Aorta (tissue), 5 donors: ENCODE data around the gene TNPO2. TPM values are rescaled to one million over a fixed set of nuclear protein-coding genes. Genes with fewer than 3 reads are reported as not detected.

Experiments used
- ATAC-seq: fragments of 200-7000 bp; cut with Tn5 transposase; one replicate; pipeline ENCODE4 v1.9.1; 2022; ENCODE audit warnings: moderate library complexity; ENCODE audit not compliant: low FRiP score
- DNase-seq, 2 donors: peaks; one replicate each; pipeline ENCODE4 v3.0.0-alpha.2; 2020
- H3K27ac ChIP-seq, 2 donors: one replicate each; pipeline ENCODE4 v1.5.1; 2013; ENCODE audit warnings: low read length in 2 of 2, mild to moderate bottlenecking in 2 of 2, moderate library complexity in 2 of 2, control low read depth in 1 of 2, inconsistent platforms in 1 of 2, low read depth in 1 of 2
- H3K27me3 ChIP-seq, 2 donors: one replicate each; pipeline ENCODE4 v1.6.1; 2013; ENCODE audit warnings: control low read depth in 1 of 2, low read length in 1 of 2, mild to moderate bottlenecking in 1 of 2, moderate library complexity in 1 of 2; ENCODE audit not compliant: insufficient read depth in 2 of 2, control insufficient read depth in 1 of 2
- H3K36me3 ChIP-seq, 2 donors: one replicate each; pipeline ENCODE4 v1.6.1; 2013; ENCODE audit warnings: control low read depth in 1 of 2, low read length in 1 of 2, mild to moderate bottlenecking in 1 of 2; ENCODE audit not compliant: insufficient read depth in 2 of 2, control insufficient read depth in 1 of 2
- H3K4me1 ChIP-seq, 2 donors: one replicate each; pipeline ENCODE4 v1.6.1; 2013; ENCODE audit warnings: low read length in 2 of 2, control low read depth in 1 of 2, mild to moderate bottlenecking in 1 of 2, moderate library complexity in 1 of 2; ENCODE audit not compliant: insufficient read depth in 2 of 2, control insufficient read depth in 1 of 2
- H3K4me3 ChIP-seq, 2 donors: one replicate each; pipeline ENCODE4 v1.5.1; 2013; ENCODE audit warnings: low read length in 2 of 2, control low read depth in 1 of 2, mild to moderate bottlenecking in 1 of 2
- H3K9me3 ChIP-seq: one replicate; pipeline ENCODE4 v1.6.1; 2013; ENCODE audit warnings: mild to moderate bottlenecking, low read length; ENCODE audit not compliant: control insufficient read depth
- WGBS, 2 donors: extraction: QIAGEN DNeasy Blood & Tissue Kit; methylation state at CpG; one replicate each; pipeline ENCODE4 v1.1.7; 2013; 5-methylcytosine and 5-hydroxymethylcytosine counted together
- intact Hi-C, 2 donors: fragments of 100-400 bp; cut with DNase I; formaldehyde crosslinking; loops; one replicate each; pipeline versions ENCODE4 v1.14.2 to v1.15.0; 2022
- long read RNA-seq, 2 donors: library from polyadenylated mRNA; unstranded; transcript quantifications; one replicate each; pipeline ENCODE4 v2.0.0, GENCODE V29; 2020 to 2021
- polyA plus RNA-seq, 2 donors: library from polyadenylated mRNA; stranded (reverse); fragments of 200-250 nt; gene quantifications; one replicate each; pipeline ENCODE4 v1.2.3, GENCODE V29; 2013
- total RNA-seq, 2 donors: library from RNA; stranded (reverse); fragmentation: NEBNext Ultra II Directional; extraction: Animal tissue kit (Norgen Biotek cat#: 25700); gene quantifications; one replicate each; pipeline ENCODE4 v1.2.1, GENCODE V29; 2021
- donor health status: healthy with polysubstance abuse.
- donor health status: Bipolar disorder and iron deficiency.
- donor health status: DM: no; HTN: no; CAD: no.
- donor health status: DM: no; HTN: no; CAD: no.
- donor health status: DM: yes; HTN: yes; CAD: no.

The TNPO2 gene
- total RNA-seq (10 to 100 TPM; 61.5 to 71.8 TPM), polyA plus RNA-seq (10 to 100 TPM; 15.2 to 38.5 TPM)
- long read RNA-seq, donor 1, partial matches to known transcripts: 2 of 17 reads
- long read RNA-seq, donor 1, other reads (novel, unspliced or antisense): 15 of 17 reads
- long read RNA-seq, donor 2, partial matches to known transcripts: 0 of 18 reads
- long read RNA-seq, donor 2, other reads (novel, unspliced or antisense): 18 of 18 reads

DNA sequence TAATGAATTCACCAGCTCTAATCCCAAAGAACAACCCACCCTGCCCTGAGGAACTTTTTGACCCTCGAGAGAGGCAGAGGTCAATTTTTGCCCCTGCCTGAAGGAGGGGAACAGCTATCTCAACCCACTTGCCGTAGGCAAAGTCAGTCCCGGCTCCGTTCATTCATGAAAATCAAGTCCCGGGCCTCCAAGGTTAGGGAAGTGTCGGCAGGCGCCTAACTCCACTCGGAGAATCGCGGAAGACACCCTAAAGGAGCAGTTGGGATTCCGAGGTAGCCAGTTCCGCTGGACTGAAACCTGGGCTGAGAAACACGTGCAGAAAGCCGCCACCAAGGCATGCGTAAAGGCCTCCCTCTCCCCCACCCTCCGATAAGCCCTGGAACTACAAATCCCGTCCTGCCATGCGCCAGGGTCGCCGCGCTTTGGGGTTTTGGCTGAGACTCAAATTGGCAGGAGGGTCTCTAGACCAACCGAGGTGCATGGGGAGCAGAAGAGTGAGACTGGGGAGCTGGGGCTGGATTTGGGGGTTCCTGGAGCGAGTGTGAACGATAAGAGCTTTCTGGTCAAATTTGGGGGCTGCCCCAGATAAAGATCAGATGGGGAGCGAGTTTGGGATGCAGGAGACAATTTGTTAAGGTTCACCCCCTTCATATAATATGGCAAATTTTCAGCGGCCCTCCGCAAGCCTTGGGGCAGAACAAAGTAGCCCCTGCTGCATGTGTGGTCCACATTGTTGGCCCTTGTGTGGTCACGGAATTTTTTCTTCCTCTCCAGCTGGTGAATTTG is at the start of gene TNPO2:
Gene TNPO2 (minus strand): TSS at position 292 of the 786 bp plus-strand sequence. CDS start 2,955 bp downstream, outside the sequence.
- H3K4me3 ChIP-seq: peak within 1 kb of the TSS; percentile 17 to 64
- intact Hi-C loops: loop anchor here (2.0 to 5.0 kb wide), 2 partner anchors 43 to 73 kb away; partner anchors contain the start of gene DHPS (in 1 of the 2)
- no peaks in the 10 kb centered on the region for H3K27me3 ChIP-seq
- ATAC-seq (peak; percentile 47), DNase-seq (peak in 1 of 2 donors; percentile 84)
- H3K4me1 ChIP-seq: no peaks in the 10 kb centered on the region
- H3K36me3 ChIP-seq: no peaks in the 10 kb centered on the region
- H3K27ac ChIP-seq: peak within 1 kb of the TSS in 1 of 2 donors; percentile 70
- WGBS, 2 donors: 3% methylated on average over 28 of the region's 28 CpGs
- no peaks in the 10 kb centered on the region for H3K9me3 ChIP-seq

DNA sequence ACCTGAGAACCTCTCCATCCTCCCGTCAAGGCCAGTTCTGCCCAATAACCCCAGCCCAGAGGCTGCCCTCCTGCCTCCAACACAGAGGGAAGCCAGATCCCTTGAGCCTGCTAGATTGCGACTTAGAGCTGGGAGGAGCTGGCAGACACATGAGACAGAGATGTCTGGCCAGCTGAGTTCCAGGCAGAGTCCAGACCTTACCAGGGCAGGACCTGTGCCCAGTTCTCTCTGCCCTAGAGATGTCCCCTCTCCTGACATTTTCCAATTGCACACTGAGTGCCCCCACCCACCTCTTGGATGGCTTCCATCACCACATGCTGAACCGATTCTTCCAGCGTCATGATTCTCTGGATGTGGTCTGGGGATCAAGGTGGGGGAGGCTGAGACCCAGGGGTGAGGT is 48.6 kb upstream of the TNPO2 start:
- ATAC-seq (no peak), DNase-seq (peak in 1 of 2 donors; percentile 78)

DNA sequence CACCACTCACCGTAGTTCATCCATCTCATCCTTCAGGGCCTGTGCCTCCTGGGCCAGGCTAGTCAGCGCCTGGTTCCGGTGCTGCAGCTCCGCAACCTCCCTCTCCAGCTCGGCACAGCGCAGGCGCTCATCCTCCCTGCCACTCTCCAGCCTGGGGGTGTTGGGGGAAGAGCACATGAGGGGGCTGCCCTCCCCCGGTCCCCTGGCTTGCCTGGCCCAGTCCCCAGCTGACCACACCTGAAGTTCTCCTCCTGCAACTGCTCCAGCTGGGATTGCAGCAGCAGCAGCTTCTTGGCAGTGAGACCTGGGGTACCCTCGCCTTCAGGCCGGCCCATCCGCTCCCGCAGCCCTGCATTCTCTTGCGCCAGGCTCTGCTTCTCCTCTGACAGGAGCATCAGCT is 47.2 kb upstream of the TNPO2 start:
- Histone ChIP-seq H3K4me3 (no peak overlapping the region), H3K9me3 (no peaks in the 10 kb centered on the region), H3K27me3 (no peaks in the 10 kb centered on the region), H3K4me1 (no peaks in the 10 kb centered on the region), H3K27ac (no peak overlapping the region), H3K36me3 (no peaks in the 10 kb centered on the region)
- ATAC-seq: no peak
- intact Hi-C loops: loop anchor here (5.0 kb wide), 2 partner anchors 36 to 76 kb away; partner anchors contain the start of gene RNASEH2A (in 1 of the 2)
- no peak for DNase-seq
- 94 to 95% methylated on average over 13 of the region's 13 CpGs for WGBS, 2 donors

More for the DNA sequence above, 48.6 kb upstream of the TNPO2 start:
- no peaks in the 10 kb centered on the region for H3K27me3 ChIP-seq
- no peaks in the 10 kb centered on the region for H3K4me1 ChIP-seq
- H3K27ac ChIP-seq: no peak overlapping the region
- H3K9me3 ChIP-seq: no peaks in the 10 kb centered on the region
- WGBS, 2 donors: 5 to 8% methylated on average over 4 of the region's 4 CpGs
- intact Hi-C loops: loop anchor here (5.0 kb wide), 2 partner anchors 35 to 75 kb away; partner anchors contain the start of gene RNASEH2A (in 1 of the 2)
- H3K36me3 ChIP-seq: no peaks in the 10 kb centered on the region
- no peak overlapping the region for H3K4me3 ChIP-seq

GRCh38 chr19:12769689-12770088 is 46.0 kb upstream of the TNPO2 start:
- Histone ChIP-seq H3K27me3 (no peaks in the 10 kb centered on the region), H3K4me3 (no peak overlapping the region), H3K4me1 (no peaks in the 10 kb centered on the region), H3K9me3 (no peaks in the 10 kb centered on the region), H3K27ac (no peak overlapping the region), H3K36me3 (no peaks in the 10 kb centered on the region)
- WGBS, 2 donors: 63 to 64% methylated on average over 37 of the region's 37 CpGs
- intact Hi-C loops: loop anchor here (5.0 kb wide), 2 partner anchors 38 to 78 kb away; partner anchors contain the start of gene RNASEH2A (in 1 of the 2)
- no peak for DNase-seq
- no peak for ATAC-seq

DNA sequence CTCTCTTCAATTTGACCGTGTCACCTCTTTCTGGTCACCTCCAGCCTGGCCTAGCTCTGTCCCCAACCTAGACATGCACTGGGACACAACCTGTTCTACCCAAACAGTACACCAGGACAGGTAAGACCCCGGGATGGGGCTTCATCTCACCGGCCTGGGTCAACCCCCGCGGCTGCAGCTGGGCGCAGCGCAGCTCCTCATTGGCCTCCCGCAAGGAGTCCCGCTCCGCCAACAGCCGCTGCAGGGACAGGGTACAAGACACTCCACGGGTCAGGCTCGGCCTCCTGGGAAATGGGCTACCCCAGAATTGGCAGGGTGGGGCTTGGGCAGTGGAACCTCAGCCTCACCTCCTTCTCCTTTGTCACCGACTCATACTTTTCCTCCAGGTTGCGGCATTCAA is 43.9 kb upstream of the TNPO2 start:
- no peaks in the 10 kb centered on the region for H3K4me1 ChIP-seq
- ATAC-seq (no peak), DNase-seq (no peak)
- H3K4me3 ChIP-seq: no peak overlapping the region
- 94% methylated on average over 15 of the region's 15 CpGs for WGBS, 2 donors
- no peak overlapping the region for H3K27ac ChIP-seq
- intact Hi-C loops: no loop called here
- no peaks in the 10 kb centered on the region for H3K9me3 ChIP-seq
- no peaks in the 10 kb centered on the region for H3K27me3 ChIP-seq
- H3K36me3 ChIP-seq: peaks cover 0 to 2% of the 10 kb centered on the region in 2 donors

DNA sequence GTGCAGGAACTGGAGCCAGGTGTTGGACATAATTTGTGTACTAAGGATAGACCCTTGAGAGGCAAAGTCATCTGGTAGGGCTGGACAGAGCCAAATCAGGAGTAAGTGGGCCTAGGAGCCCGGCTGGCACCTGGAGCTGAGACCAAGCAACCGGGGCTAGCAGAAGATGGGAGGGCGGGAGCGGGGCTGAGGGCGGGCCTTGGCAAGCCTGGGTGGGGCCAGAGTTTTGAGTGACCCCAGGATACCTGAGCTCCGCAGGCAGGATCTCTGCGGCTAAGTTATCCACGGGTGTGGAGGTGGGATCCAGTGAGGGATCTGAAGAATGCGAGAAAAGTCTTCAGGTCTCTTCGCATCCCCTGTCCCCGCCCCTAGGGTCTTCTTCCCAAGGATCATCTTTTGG is 43.4 kb upstream of the TNPO2 start:
- DNase-seq (no peak), ATAC-seq (no peak)
- Histone ChIP-seq H3K36me3 (peaks cover 0 to 2% of the 10 kb centered on the region in 2 donors), H3K9me3 (no peaks in the 10 kb centered on the region), H3K4me3 (no peak overlapping the region), H3K27ac (no peak overlapping the region), H3K27me3 (no peaks in the 10 kb centered on the region), H3K4me1 (no peaks in the 10 kb centered on the region)
- 90 to 92% methylated on average over 11 of the region's 11 CpGs for WGBS, 2 donors
- intact Hi-C loops: no loop called here

DNA sequence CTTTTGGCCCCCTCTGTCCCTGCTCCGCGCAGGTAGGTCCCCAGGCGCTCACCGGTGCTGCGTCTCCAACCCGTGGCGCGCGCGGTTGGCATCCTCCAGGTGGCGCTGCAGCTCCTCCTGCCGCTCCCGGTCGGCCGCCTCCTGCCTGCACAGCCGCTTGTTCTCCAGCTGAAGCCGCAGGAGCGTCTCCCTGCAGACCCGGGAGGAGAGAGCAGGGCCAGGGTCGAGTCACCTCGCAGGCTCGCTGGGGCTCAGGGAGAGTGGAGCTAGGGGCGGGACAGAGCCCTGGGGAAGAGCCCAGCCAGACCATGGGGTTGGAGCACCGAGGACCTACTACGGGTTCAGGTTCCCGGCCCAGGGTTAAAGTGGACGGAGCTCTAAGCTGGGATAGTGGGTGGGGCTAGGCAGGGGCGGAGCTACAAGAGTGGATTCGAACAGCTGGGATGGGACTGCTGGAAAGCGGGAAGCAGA is 42.4 kb upstream of the TNPO2 start:
- no peak overlapping the region for H3K27ac ChIP-seq
- intact Hi-C loops: no loop called here

GRCh38 chr19:12764698-12765097 is 41.0 kb upstream of the TNPO2 start:
- ATAC-seq (no peak), DNase-seq (no peak)
- intact Hi-C loops: loop anchor here (2.0 to 5.0 kb wide), 3 partner anchors 33 to 82 kb away; partner anchors contain the start of genes PRDX2 (in 1 of the 2) and THSD8 (in 1 of the 2)
- Histone ChIP-seq H3K27me3 (no peaks in the 10 kb centered on the region), H3K36me3 (peaks cover 0 to 2% of the 10 kb centered on the region in 2 donors), H3K4me3 (no peak overlapping the region), H3K27ac (no peak overlapping the region), H3K4me1 (no peaks in the 10 kb centered on the region), H3K9me3 (no peaks in the 10 kb centered on the region)
- 96 to 97% methylated on average over 16 of the region's 16 CpGs for whole genome bisulfite sequencing, 2 donors

More for the DNA sequence above, 42.4 kb upstream of the TNPO2 start:
- DNase-seq (peak; percentile 85 to 92), ATAC-seq (peak; percentile 84)
- H3K9me3 ChIP-seq: no peaks in the 10 kb centered on the region
- no peaks in the 10 kb centered on the region for H3K27me3 ChIP-seq
- H3K4me1 ChIP-seq: no peaks in the 10 kb centered on the region
- no peak overlapping the region for H3K4me3 ChIP-seq
- H3K36me3 ChIP-seq: peaks cover 0 to 2% of the 10 kb centered on the region in 2 donors
- WGBS, 2 donors: 35 to 63% methylated on average over 30 of the region's 30 CpGs
